Effector CD8-positive, alpha-beta T cell (primary cell): Measurements from ENCODE around the gene BACH2.
"Not testable (repeated sequence)": the region's sequence is repeated elsewhere in the genome, so short reads cannot be mapped to it uniquely, and the experiment has no call there.

Source experiments
- DNase-seq: peaks from one replicate; lab custom pipeline; 2025; lab: John Stamatoyannopoulos, UW
- total RNA-seq, 4 experiments: gene quantifications; one replicate each; lab custom pipeline; 2026; lab: John Stamatoyannopoulos, UW

Gene BACH2
- 65.9 to 225 (median 126) reads per million in 4 experiments for total RNA-seq

- peak; percentile 92 for DNase-seq
Measured at GRCh38 chr6:90296341-90297114, at the start of gene BACH2. TSS of gene BACH2 (minus strand) at chr6:90296843. CDS start at chr6:90008844, 287,999 bp downstream.

- no peak for DNase-seq
Measured at GRCh38 chr6:90343576-90343975, 46.9 kb upstream of the BACH2 start.

DNA sequence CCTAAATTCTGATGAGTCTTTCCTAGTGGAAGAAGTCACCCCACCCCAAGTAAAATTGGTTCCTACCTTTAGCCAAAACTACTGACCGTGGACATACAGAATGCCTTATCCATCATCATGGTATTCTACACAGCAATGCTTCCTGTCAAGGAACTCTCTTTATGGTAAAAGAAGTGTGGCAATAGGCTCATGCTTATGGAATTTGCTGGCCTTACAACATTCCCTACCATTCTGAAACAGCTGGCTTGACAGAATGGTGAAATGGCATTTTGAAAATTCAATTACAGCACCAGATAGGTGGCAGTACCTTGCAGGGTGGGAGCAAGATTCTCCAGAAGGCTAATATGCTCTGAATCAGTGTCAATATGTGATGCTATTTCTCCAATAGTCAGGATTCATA, 41.8 kb upstream of the BACH2 start:
- no peak for DNase-seq

DNA sequence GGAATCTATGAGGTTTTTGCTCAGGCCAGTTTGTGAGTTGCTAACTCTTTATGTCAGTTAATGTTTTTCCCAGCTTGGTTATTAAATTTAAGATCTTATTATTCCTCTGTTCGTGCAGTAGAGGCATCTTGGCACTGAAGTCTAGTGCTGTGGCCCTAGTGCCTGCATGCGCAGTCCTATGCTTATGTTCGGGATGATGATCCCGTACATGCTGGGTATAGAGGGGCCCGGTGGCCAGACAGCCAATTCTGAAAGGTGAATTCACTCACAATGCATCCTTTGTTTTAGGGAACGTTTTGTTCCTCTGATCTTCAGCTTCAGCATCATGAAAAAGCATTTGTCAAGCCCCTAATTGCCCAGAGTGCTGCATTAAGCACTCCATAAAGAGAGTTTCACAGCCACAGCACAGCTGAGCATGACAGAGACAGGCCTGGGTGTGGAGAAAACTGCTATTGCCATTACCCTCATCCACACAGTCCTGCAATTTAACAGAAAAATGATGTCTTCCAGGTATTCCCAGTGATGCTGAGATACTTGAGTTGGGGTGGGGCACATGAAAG, 39.8 kb upstream of the BACH2 start:
- no peak for DNase-seq

DNA sequence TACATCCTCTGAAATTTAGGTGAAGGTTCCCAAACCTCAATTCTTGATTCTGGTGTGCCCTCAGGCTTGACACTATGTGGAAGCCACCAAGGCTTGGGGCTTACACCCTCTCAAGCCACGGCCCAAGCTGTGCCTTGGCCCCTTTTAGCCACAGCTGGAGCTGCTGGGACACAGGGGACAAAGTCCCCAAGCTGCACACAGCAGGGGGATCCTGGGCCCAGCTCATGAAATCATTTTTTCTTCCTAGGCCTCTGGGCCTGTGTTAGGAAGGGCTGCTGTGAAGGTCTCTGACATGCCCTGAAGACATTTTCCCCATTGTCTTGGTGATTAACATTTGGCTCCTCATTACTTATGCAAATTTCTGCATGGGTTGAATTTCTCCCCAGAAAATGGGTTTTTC, 37.3 kb upstream of the BACH2 start:
- no peak for DNase-seq

- DNase-seq: not testable (repeated sequence)
Measured at GRCh38 chr6:90332978-90333543, 36.4 kb upstream of the BACH2 start.

DNA sequence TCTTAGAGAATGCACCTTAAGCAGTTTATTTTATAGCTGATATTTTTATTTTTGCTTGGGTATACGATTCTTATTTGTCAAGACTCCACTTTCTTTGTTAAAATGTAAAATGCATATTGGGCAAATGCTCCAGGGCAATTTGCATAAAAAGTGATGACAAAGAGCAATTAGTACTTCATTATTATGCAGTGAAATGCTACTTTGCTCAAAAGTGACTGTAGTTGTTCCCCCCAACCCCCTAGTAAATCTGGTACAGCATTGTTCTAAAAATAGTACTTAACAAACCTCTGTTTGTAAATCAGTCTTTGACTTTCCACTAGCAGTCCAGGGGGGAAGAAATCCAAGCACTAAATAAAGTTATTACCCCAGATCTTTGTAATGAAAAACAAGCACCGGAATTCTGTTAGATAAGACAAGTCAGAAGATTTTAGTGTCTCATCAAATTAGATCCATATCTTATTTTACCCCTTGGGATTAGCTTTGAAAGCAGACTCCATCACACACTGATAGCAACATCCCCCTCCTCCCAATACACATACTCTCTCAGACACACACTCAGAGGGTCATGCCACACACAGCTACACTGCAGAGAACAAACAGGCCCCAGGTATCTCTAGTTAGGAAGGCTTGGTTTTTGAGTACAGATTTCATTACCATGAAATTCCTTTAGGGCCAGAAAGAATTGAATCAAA, 32.9 kb upstream of the BACH2 start:
- DNase-seq: no peak

GRCh38 chr6:90328004-90328403, 31.4 kb upstream of the BACH2 start:
- no peak for DNase-seq

- no peak for DNase-seq
Measured at GRCh38 chr6:90326404-90327057, 29.9 kb upstream of the BACH2 start.

- no peak for DNase-seq
Measured at GRCh38 chr6:90323706-90324105, 27.1 kb upstream of the BACH2 start.

DNA sequence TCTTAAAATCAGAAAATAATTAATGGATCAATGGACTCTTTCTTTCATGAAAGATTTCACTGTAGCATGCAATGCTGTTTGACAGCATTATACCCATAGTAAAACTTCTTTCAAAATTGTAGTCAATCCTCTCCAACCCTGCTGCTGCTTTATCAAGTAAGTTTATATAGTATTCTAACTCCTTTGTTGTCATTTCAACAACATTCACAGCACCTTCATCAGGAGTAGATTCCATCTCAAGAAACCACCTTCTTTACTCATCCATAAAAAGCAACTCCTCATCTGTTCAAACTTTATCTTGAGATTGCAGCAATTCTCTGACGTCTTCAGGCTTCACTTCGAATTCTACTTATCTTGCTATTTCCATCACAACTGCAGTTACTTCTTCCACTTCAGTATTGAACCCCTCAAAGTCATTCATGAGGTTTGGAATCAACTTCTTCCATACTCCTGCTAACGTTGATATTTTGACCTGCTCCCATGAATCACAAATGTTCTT, 26.4 kb upstream of the BACH2 start:
- no peak for DNase-seq

GRCh38 chr6:90319979-90320685, 23.5 kb upstream of the BACH2 start:
- DNase-seq: no peak

GRCh38 chr6:90319044-90319443, 22.4 kb upstream of the BACH2 start:
- no peak for DNase-seq

DNA sequence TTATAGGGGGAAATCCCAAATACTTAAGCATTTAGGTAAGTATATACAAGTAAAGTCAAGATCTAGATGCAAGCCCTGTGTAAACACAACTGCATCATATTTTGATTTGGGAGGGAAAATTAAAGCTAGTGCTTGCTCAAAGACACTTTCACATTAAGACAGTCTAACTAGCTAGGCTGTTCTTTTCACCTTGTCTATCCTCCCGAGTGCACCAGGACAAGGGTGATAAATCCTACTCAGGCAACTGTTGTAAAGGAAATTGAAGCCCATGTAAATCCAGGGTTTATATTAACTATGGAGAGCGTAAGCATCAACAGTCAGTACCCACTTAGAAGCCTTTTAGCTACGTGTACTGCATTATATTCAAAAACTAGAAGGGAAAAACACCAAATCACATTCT, 19.3 kb upstream of the BACH2 start:
- no peak for DNase-seq

GRCh38 chr6:90315354-90315950, 18.8 kb upstream of the BACH2 start:
- no peak for DNase-seq

- no peak for DNase-seq
Measured at GRCh38 chr6:90314514-90314913, 17.9 kb upstream of the BACH2 start.

DNA sequence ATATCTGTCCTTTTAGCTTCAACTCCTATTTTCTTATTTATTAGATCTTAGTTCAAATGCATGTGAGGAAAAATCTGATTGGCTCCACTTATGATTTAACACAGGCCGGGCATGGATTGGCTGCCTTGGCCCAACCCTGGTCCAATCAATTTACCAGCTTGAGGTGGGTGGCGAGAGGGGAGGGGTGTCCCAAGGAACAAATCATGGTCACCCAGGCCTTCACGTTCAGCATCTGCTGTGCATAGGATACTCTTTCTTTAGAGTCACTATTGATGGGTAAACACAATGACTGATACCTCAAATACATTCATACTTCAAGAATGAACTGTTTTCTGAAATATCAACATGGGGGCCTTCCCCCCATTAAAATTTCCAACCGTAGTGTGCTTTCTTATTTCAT, 14.9 kb upstream of the BACH2 start:
- DNase-seq: no peak

GRCh38 chr6:90305800-90306448, 9.3 kb upstream of the BACH2 start:
- DNase-seq: no peak

GRCh38 chr6:90304308-90304707, 7.7 kb upstream of the BACH2 start:
- no peak for DNase-seq

DNA sequence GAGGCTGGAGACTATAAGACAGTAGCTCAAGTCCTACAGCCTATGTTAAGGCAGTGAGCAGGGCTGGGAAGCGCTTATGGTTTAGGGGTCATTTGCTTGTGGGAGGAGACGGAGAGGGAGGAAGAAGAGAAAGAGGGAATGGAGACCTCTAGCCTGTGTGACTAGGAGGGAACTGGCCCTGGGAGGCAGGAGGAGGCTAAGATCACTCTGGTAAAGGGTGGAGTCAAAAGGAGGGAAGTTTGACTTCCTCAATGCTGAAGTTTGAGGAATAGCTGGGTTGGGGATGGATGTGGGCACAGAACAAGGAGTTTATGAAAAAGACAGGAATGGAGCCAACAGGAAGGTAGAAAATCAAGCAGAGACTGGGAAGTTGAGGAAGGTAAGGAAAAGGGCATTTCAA, 6.4 kb upstream of the BACH2 start:
- DNase-seq: no peak
